ENCODE data around the gene SPEN. TPM values are rescaled to one million over a fixed set of nuclear protein-coding genes. Genes with fewer than 3 reads are reported as not detected.

The SPEN gene
- total and polyA plus RNA-seq, 2 of the 4 experiments (the other 2 are of a cell fraction), result 7.6 to 15.8 TPM

- Histone ChIP-seq H3K4me2 (ENCODE audit: low read depth, low read length) (no peak overlapping the region), H3K27ac (ENCODE audit: insufficient read depth, low read length) (peak overlapping the region; percentile 60), H3K27me3 (ENCODE audit: control insufficient read depth, insufficient read depth, low read length) (no peaks in the 10 kb centered on the region), H3K9ac (ENCODE audit: low read depth, low read length) (no peak overlapping the region), H2BK20ac (ENCODE audit: low read depth, low read length) (no peak overlapping the region), H4K5ac (ENCODE audit: low read depth, low read length) (peak overlapping the region; percentile 32; the same call in 1 of the 2 replicates), H2AK5ac (ENCODE audit: low read depth, low read length) (peak overlapping the region; percentile 81), H2AK9ac (replicated peaks; ENCODE audit: low read depth, low read length, poor library complexity) (peak overlapping the region; percentile 91), H3K14ac (replicated peaks; ENCODE audit: low read depth, low read length) (peak overlapping the region; percentile 83), H3K4me3 (ENCODE audit: insufficient read depth, low read depth, low read length) (no peak overlapping the region), H2BK120ac (ENCODE audit: low read depth, low read length) (peak overlapping the region; percentile 52), H2BK15ac (ENCODE audit: low read depth, low read length) (peak overlapping the region; percentile 26; the same call in 1 of the 3 replicates), H4K20me1 (ENCODE audit: insufficient read depth, low read length) (peaks cover 3% of the 10 kb centered on the region; the same call in 1 of the 2 replicates), H2AFZ (replicated peaks; ENCODE audit: low read length, poor library complexity) (peak overlapping the region; percentile 47), H3K56ac (ENCODE audit: extremely low read depth, insufficient read depth, low read length) (no peak overlapping the region), H2BK5ac (ENCODE audit: low read depth, low read length, poor library complexity, severe bottlenecking) (peak overlapping the region; percentile 43), H3K18ac (ENCODE audit: low read depth, low read length) (no peak overlapping the region), H3K4me1 (ENCODE audit: control insufficient read depth, insufficient read depth, low read length) (peaks cover 14% of the 10 kb centered on the region), H3K9me1 (ENCODE audit: insufficient read depth, low read length) (peaks cover 22% of the 10 kb centered on the region), H4K8ac (ENCODE audit: low read depth in 2 of 2, low read length in 2 of 2) (peak overlapping the region; percentile 32 to 69; a peak in 2 of 4 replicates), H3K36me3 (ENCODE audit: control insufficient read depth, insufficient read depth, low read length) (peaks cover 73% of the 10 kb centered on the region), H3K9me3 (ENCODE audit: control insufficient read depth, insufficient read depth, low read length) (no peaks in the 10 kb centered on the region), H3K23ac (ENCODE audit: low read depth, low read length) (peak overlapping the region; percentile 60), H3K4ac (ENCODE audit: low read depth, low read length) (peak overlapping the region; percentile 81), H3K79me1 (ENCODE audit: low read depth in 1 of 2, low read length in 2 of 2) (peaks cover 11 to 72% of the 10 kb centered on the region in 2 experiments; a peak in 3 of 4 replicates), H4K91ac (ENCODE audit: insufficient read depth, low read depth, low read length) (peak overlapping the region; percentile 66)
- WGBS, 2 experiments (ENCODE audit: extremely low coverage in 2 of 2, insufficient read length in 1 of 2), result 61% methylated on average over 5 of the region's 14 CpGs; no CpG with 5 or more reads in 1 of the 2 experiments
- peak; percentile 30; the same call in 1 of the 2 replicates for ATAC-seq (ENCODE audit: low read depth)
- peak; percentile 66 for DNase-seq
- no TSS peak for BruUV-seq (replicated peaks)
- POLR2A ChIA-PET (ENCODE audit: unreplicated experiment), result no interaction called here
- CTCF ChIA-PET, result interaction anchor here (0.6 kb wide), 1 partner anchor 58 kb away, joined by 4 read pairs; no protein-coding TSS in a partner anchor
- in situ Hi-C loops (cut with MboI; ENCODE audit: low sequenced_read_pairs) (loop anchor here (10.0 kb wide), 1 partner anchor 57 kb away; no protein-coding TSS in a partner anchor), dilution Hi-C loops (cut with HindIII; ENCODE audit: low sequenced_read_pairs, unreplicated experiment) (no loop called here), intact Hi-C loops (cut with micrococcal nuclease) (no loop called here)
- TF ChIP-seq CEBPB (IDR thresholded peaks at IDR 0.05; ENCODE audit: low read depth, low read length) (no peak), CHD1 (IDR thresholded peaks at IDR 0.05; ENCODE audit: low read depth, low read length) (no peak), RCOR1 (IDR thresholded peaks at IDR 0.05; ENCODE audit: insufficient replicate concordance, low read length) (no peak), SMC3 (IDR thresholded peaks at IDR 0.05; ENCODE audit: low read depth, low read length) (peak; percentile 33), MXI1 (IDR thresholded peaks at IDR 0.05; ENCODE audit: borderline replicate concordance, low read depth, low read length) (no peak), ELK1 (IDR thresholded peaks at IDR 0.05; ENCODE audit: borderline replicate concordance, low read depth, low read length) (no peak), RAD21 (IDR thresholded peaks at IDR 0.05; ENCODE audit: low read length) (peak; percentile 34), RFX5 (IDR thresholded peaks at IDR 0.05; ENCODE audit: low read depth, low read length) (no peak), MAFK (IDR thresholded peaks at IDR 0.05; ENCODE audit: low read depth, low read length) (no peak), FOS (IDR thresholded peaks at IDR 0.05; ENCODE audit: low read depth, low read length) (no peak), NFE2L2 (IDR thresholded peaks at IDR 0.05; ENCODE audit: low read depth, low read length) (no peak), CTCF (conservative IDR thresholded peaks at IDR 0.05; ENCODE audit: low read depth, low read length) (0 out of 2 replicates have a peak, but pooled peaks have one; percentile 25), POLR2A (IDR thresholded peaks at IDR 0.05; ENCODE audit: low read depth, low read length) (no peak), BHLHE40 (IDR thresholded peaks at IDR 0.05; ENCODE audit: low read depth, low read length) (no peak), MAZ (IDR thresholded peaks at IDR 0.05; ENCODE audit: borderline replicate concordance, low read depth, low read length) (no peak)
- TF ChIP-seq, protein P1, sequence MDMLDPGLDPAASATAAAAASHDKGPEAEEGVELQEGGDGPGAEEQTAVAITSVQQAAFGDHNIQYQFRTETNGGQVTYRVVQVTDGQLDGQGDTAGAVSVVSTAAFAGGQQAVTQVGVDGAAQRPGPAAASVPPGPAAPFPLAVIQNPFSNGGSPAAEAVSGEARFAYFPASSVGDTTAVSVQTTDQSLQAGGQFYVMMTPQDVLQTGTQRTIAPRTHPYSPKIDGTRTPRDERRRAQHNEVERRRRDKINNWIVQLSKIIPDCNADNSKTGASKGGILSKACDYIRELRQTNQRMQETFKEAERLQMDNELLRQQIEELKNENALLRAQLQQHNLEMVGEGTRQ (IDR thresholded peaks at IDR 0.05; ENCODE audit: low read depth, low read length), result no peak
Measured at GRCh38 chr1:15937706-15938168, 90.2 kb downstream of the SPEN start.
